ENCODE data around the gene PIM2.

- TF ChIP-seq SIN3A (IDR thresholded peaks at IDR 0.05; ENCODE audit: borderline replicate concordance, low read depth, low read length) (no peak), ZNF331 (CRISPR knock-in tag; IDR thresholded peaks at IDR 0.05) (no peak), NFATC3 (CRISPR knock-in tag; IDR thresholded peaks at IDR 0.05) (no peak), GTF2F1 (IDR thresholded peaks at IDR 0.05; ENCODE audit: low read length) (no peak), PBX3 (CRISPR knock-in tag; IDR thresholded peaks at IDR 0.05; ENCODE audit: borderline replicate concordance) (no peak), CCAR2 (optimal IDR thresholded peaks at IDR 0.05; ENCODE audit: low read depth, low read length) (no peak), CTCF (CRISPR knock-in tag; IDR thresholded peaks at IDR 0.05) (no peak), ZNF44 (CRISPR knock-in tag; IDR thresholded peaks at IDR 0.05) (no peak), USF2 (IDR thresholded peaks at IDR 0.05; ENCODE audit: low read depth, low read length) (no peak), USF2 (CRISPR knock-in tag; IDR thresholded peaks at IDR 0.05; ENCODE audit: borderline replicate concordance) (no peak)
Observed at GRCh38 chrX:48948589-48948988, 29.8 kb upstream of the PIM2 start.

Measured in HepG2 (cell line).